HG02870 (cell line): ENCODE data around the gene POLE4.

Experiments
- ATAC-seq: cut with Tn5 transposase; IDR thresholded peaks from one replicate; pipeline ENCODE4 v1.9.1; 2021; ENCODE audit warnings: mild to moderate bottlenecking, moderate library complexity; ENCODE audit not compliant: unreplicated experiment

Gene POLE4

GRCh38 chr2:74958274-74959105 lies at the start of gene POLE4:
TSS of gene POLE4 (plus strand) at chr2:74958643. CDS start at chr2:74958680, 37 bp downstream.
- ATAC-seq, result peak; percentile 88

- ATAC-seq, result no peak
Observed at GRCh38 chr2:74908748-74909444, 49.5 kb upstream of the POLE4 start.

GRCh38 chr2:74910245-74910644 lies 48.2 kb upstream of the POLE4 start:
- no peak for ATAC-seq

GRCh38 chr2:74911061-74911460 lies 47.4 kb upstream of the POLE4 start:
- no peak for ATAC-seq

GRCh38 chr2:74915743-74916142 lies 42.7 kb upstream of the POLE4 start:
- no peak for ATAC-seq

- no peak for ATAC-seq
Observed at GRCh38 chr2:74916394-74916793, 42.0 kb upstream of the POLE4 start.

- ATAC-seq, result no peak
Observed at GRCh38 chr2:74917702-74918619, 40.5 kb upstream of the POLE4 start.

- ATAC-seq, result no peak
Observed at GRCh38 chr2:74919827-74920226, 38.6 kb upstream of the POLE4 start.

- ATAC-seq, result no peak
Observed at GRCh38 chr2:74921236-74921736, 37.2 kb upstream of the POLE4 start.

- no peak for ATAC-seq
Observed at GRCh38 chr2:74922592-74923227, 35.7 kb upstream of the POLE4 start.

- no peak for ATAC-seq
Observed at GRCh38 chr2:74924463-74925265, 33.8 kb upstream of the POLE4 start.

GRCh38 chr2:74925361-74925786 lies 33.1 kb upstream of the POLE4 start:
- ATAC-seq, result no peak

GRCh38 chr2:74927621-74928020 lies 30.8 kb upstream of the POLE4 start:
- no peak for ATAC-seq

- ATAC-seq, result no peak
Observed at GRCh38 chr2:74930811-74931486, 27.5 kb upstream of the POLE4 start.

GRCh38 chr2:74931940-74932339 lies 26.5 kb upstream of the POLE4 start:
- ATAC-seq, result no peak

GRCh38 chr2:74935975-74936391 lies 22.5 kb upstream of the POLE4 start:
- ATAC-seq, result no peak

- ATAC-seq, result no peak
Observed at GRCh38 chr2:74937221-74937880, 21.1 kb upstream of the POLE4 start.

- no peak for ATAC-seq
Observed at GRCh38 chr2:74938264-74938663, 20.2 kb upstream of the POLE4 start.
